Fibroblast of lung (primary cell): ENCODE data around the gene TMEM14B. TPM values are rescaled to one million over a fixed set of nuclear protein-coding genes. Genes with fewer than 3 reads are reported as not detected.
A peak's percentile ranks its signal among the peaks of the same experiment; 100 is the strongest.

Experiments
- DNase-seq, 2 donors: peaks; one replicate each; pipeline versions ENCODE4 v3.0.0 to v3.0.0-alpha.2; 2010; ENCODE audit warnings: low read depth in 2 of 2
- H2AFZ ChIP-seq: 2 replicates; pipeline ENCODE4 v1.5.1; 2012; ENCODE audit warnings: low read length, control low read depth, inconsistent platforms
- H3K27ac ChIP-seq: 2 replicates; pipeline ENCODE4 v1.5.1; 2011; ENCODE audit warnings: low read length, control low read depth; ENCODE audit not compliant: insufficient read depth
- H3K27me3 ChIP-seq: 2 replicates; pipeline ENCODE4 v1.5.1; 2011; ENCODE audit warnings: mild to moderate bottlenecking, low read length; ENCODE audit not compliant: control insufficient read depth, insufficient read depth
- H3K36me3 ChIP-seq: 2 replicates; pipeline ENCODE4 v1.5.1; 2011; ENCODE audit warnings: low read length; ENCODE audit not compliant: control insufficient read depth, insufficient read depth
- H3K4me1 ChIP-seq: 2 replicates; pipeline ENCODE4 v1.5.1; 2011; ENCODE audit warnings: low read length; ENCODE audit not compliant: control insufficient read depth, insufficient read depth; ENCODE audit errors: extremely low read depth
- H3K4me2 ChIP-seq: 2 replicates; pipeline ENCODE4 v1.5.1; 2011; ENCODE audit warnings: low read length, control low read depth; ENCODE audit not compliant: insufficient read depth; ENCODE audit errors: extremely low read depth
- H3K4me3 ChIP-seq, 4 experiments: fragments of 200-600 bp in 1 of 4; sonication (generic) in 1 of 4; replicated peaks in 1 of 4; 2 replicates each; pipeline ENCODE4 v1.5.1; 2011 to 2016; ENCODE audit warnings: low read length in 4 of 4, low read depth in 3 of 4, mild to moderate bottlenecking in 3 of 4, control low read depth in 2 of 4, inconsistent platforms in 1 of 4, mixed read lengths in 1 of 4; ENCODE audit not compliant: insufficient read depth in 1 of 4; ENCODE audit errors: control extremely low read depth in 1 of 4
- H3K79me2 ChIP-seq: 2 replicates; pipeline ENCODE4 v1.5.1; 2012; ENCODE audit warnings: mild to moderate bottlenecking, low read length, inconsistent platforms; ENCODE audit not compliant: control insufficient read depth, insufficient read depth
- H3K9ac ChIP-seq: 2 replicates; pipeline ENCODE4 v1.5.1; 2011; ENCODE audit warnings: mild to moderate bottlenecking, low read length, control low read depth; ENCODE audit not compliant: insufficient read depth
- H3K9me3 ChIP-seq: 2 replicates; pipeline ENCODE4 v1.5.1; 2012; ENCODE audit warnings: low read depth, low read length; ENCODE audit not compliant: control insufficient read depth, insufficient read depth
- H4K20me1 ChIP-seq: 2 replicates; pipeline ENCODE4 v1.5.1; 2011; ENCODE audit warnings: low read length; ENCODE audit not compliant: control insufficient read depth, insufficient read depth; ENCODE audit errors: extremely low read depth
- CTCF ChIP-seq, 2 donors: IDR thresholded peaks in 1 of 2; conservative IDR thresholded peaks in 1 of 2; 1 replicate in 1 of 2; 2 replicates in 1 of 2; pipeline ENCODE4 v1.5.1; 2011 to 2012; ENCODE audit warnings: low read length in 2 of 2, control low read depth in 1 of 2, inconsistent platforms in 1 of 2, low read depth in 1 of 2, mild to moderate bottlenecking in 1 of 2
- EZH2 ChIP-seq: IDR thresholded peaks from 2 replicates; pipeline ENCODE4 v1.5.1; 2012; ENCODE audit warnings: low read length, control low read depth, mild to moderate bottlenecking; ENCODE audit errors: missing control alignments
- polyA plus RNA-seq, 2 donors: library from polyadenylated mRNA; depleted of rRNA in 1 of 2; stranded (reverse) in 1 of 2; unstranded in 1 of 2; fragments of >200 nt; gene quantifications; 2 replicates each; pipeline ENCODE4 v1.2.1, GENCODE V29; 2011 to 2012; ENCODE audit warnings: missing spikeins in 1 of 2
- total RNA-seq: library from RNA; depleted of rRNA; stranded (reverse); fragments of >200 nt; gene quantifications from 2 replicates; pipeline ENCODE4 v1.2.1, GENCODE V29; 2014

TMEM14B gene
- total and polyA plus RNA-seq, 2 donors (not counting 1 experiment from before 2014, with no cell fraction given) = 58.3 to 109 TPM

GRCh38 chr6:10730254-10730653 is 17.4 kb upstream of the TMEM14B start:
- H3K4me1 ChIP-seq = peaks cover 4% of the 10 kb centered on the region
- H3K27me3 ChIP-seq = no peaks in the 10 kb centered on the region
- no peak for DNase-seq
- no peak overlapping the region for H3K9ac ChIP-seq
- no peak overlapping the region for H3K4me3 ChIP-seq
- peaks cover 2% of the 10 kb centered on the region for H3K36me3 ChIP-seq
- no peaks in the 10 kb centered on the region for H3K79me2 ChIP-seq
- H3K9me3 ChIP-seq = no peaks in the 10 kb centered on the region
- no peak overlapping the region for H3K4me2 ChIP-seq
- TF ChIP-seq CTCF (conservative IDR thresholded peaks at IDR 0.05 in 1 of 2, IDR thresholded peaks at IDR 0.05 in 1 of 2; ENCODE audit: low read depth in 1 of 2, low read length in 2 of 2) (no peak), EZH2 (no peak)
- no peaks in the 10 kb centered on the region for H4K20me1 ChIP-seq
- no peak overlapping the region for H2AFZ ChIP-seq
- no peak overlapping the region for H3K27ac ChIP-seq

- H3K27me3 ChIP-seq = no peaks in the 10 kb centered on the region
- H3K27ac ChIP-seq = no peak overlapping the region
- no peaks in the 10 kb centered on the region for H3K36me3 ChIP-seq
- no peaks in the 10 kb centered on the region for H3K79me2 ChIP-seq
- peaks cover 4% of the 10 kb centered on the region for H3K4me1 ChIP-seq
- TF ChIP-seq EZH2 (no peak), CTCF (conservative IDR thresholded peaks at IDR 0.05 in 1 of 2, IDR thresholded peaks at IDR 0.05 in 1 of 2; ENCODE audit: low read depth in 1 of 2, low read length in 2 of 2) (no peak)
- H3K4me3 ChIP-seq = no peak overlapping the region
- no peaks in the 10 kb centered on the region for H3K9me3 ChIP-seq
- no peaks in the 10 kb centered on the region for H4K20me1 ChIP-seq
- peak in 1 of 2 donors; percentile 56 for DNase-seq
- no peak overlapping the region for H3K4me2 ChIP-seq
- no peak overlapping the region for H2AFZ ChIP-seq
- H3K9ac ChIP-seq = no peak overlapping the region
These were observed 14.4 kb upstream of the TMEM14B start for GRCh38 chr6:10733151-10733715.

GRCh38 chr6:10733863-10734262 is 13.7 kb upstream of the TMEM14B start:
- no peak for TF ChIP-seq CTCF (conservative IDR thresholded peaks at IDR 0.05 in 1 of 2, IDR thresholded peaks at IDR 0.05 in 1 of 2; ENCODE audit: low read depth in 1 of 2, low read length in 2 of 2)
- no peak for TF ChIP-seq EZH2
- Histone ChIP-seq H3K27ac (no peak overlapping the region), H3K27me3 (no peaks in the 10 kb centered on the region), H3K9me3 (no peaks in the 10 kb centered on the region), H3K4me3 (no peak overlapping the region), H3K36me3 (no peaks in the 10 kb centered on the region), H3K4me1 (peaks cover 4% of the 10 kb centered on the region), H3K79me2 (no peaks in the 10 kb centered on the region), H3K4me2 (no peak overlapping the region), H4K20me1 (no peaks in the 10 kb centered on the region), H3K9ac (no peak overlapping the region), H2AFZ (no peak overlapping the region)
- no peak for DNase-seq
